Pulmonary artery endothelial cell (primary cell): ENCODE data around the gene EXOC2. TPM values are rescaled to one million over a fixed set of nuclear protein-coding genes. Genes with fewer than 3 reads are reported as not detected.

Experiments used
- DNase-seq: peaks from one replicate; pipeline ENCODE4 v3.0.0-alpha.2; 2011; ENCODE audit warnings: low read depth, low spot score
- total RNA-seq: library from RNA; depleted of rRNA; stranded (reverse); fragments of >200 nt; gene quantifications from 2 replicates; pipeline ENCODE4 v1.2.3, GENCODE V29; 2014

EXOC2 gene
- total RNA-seq, 1 donor from 2014 or later: 39.2 TPM

DNA sequence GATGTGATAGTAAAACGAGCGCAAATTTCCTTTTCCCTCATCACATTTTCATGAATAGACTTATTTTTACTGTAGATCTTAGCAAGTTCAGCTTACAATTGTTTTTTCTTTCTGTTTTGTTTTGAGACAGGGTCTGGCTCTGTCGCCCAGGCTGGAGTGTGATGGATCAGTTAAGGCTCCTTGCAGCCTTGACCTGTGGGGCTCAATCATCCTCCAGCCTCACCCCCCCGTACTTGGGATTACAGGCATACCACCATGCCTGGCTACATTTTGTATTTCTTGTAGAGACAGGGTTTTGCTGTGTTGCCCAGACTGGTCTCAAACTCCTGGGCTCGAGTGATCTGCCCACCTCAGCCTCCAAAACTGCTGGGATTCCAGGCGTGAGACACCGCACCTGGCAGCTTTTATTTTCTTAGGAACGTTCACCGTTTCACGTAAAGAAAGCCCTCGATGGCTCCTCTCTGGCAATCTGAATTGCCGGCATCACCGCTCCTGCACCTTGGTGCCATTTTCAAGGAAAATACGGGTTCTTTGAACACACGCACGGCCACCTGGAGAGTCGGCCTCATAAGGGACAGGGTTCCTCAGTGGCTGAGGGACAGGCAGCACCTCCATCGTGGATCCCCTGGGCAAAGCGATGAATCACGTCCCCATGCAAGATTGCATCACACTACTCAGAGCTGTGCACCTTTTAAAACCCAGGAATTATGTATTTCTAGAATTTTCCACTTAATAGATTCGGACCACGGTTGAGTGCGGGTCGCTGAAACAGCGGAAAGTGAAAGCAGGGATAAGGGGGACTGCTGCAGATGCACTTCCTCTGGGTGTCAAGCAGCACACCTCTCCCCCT, 222.7 kb downstream of the EXOC2 start:
- DNase-seq: no peak

DNA sequence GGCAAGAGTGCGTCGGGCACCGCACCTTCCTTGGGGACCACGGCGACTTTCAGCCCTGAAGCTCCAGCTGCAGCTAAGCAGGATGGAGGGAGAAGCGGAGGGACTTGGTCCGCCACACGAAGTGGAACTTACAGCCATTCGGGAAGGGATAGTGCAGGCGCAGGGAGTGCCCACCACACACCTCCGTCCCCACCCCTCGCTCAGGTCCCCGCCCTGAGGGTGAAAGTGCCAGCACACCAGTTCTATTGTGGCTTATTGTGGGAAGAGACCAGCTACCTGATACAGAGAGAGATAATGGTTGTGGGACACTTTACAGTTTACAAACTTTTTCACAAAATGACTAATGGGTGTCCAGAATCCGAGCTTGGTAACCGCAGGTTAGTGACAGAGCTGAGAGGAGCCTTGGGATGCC, 225.3 kb downstream of the EXOC2 start:
- no peak for DNase-seq

DNA sequence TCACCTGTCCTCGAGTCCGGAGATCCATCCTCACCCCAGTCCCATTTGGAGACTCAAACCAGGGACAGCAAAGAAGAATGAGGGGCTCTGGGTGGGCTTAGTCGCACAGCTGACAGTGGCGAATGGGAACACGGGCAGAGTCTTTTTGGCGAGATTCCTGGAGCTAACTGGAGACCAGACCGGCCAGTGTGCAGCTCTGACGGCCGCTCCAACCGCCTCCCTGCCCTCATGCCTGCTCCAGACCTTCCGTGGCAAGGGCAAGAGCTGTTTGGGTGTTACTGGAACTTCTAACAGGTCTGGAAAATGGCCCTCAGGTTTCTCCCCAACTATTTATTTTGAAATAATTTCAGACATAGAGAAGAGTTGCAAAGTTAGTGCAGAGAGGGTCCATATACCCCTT, 225.8 kb downstream of the EXOC2 start:
- no peak for DNase-seq

DNA sequence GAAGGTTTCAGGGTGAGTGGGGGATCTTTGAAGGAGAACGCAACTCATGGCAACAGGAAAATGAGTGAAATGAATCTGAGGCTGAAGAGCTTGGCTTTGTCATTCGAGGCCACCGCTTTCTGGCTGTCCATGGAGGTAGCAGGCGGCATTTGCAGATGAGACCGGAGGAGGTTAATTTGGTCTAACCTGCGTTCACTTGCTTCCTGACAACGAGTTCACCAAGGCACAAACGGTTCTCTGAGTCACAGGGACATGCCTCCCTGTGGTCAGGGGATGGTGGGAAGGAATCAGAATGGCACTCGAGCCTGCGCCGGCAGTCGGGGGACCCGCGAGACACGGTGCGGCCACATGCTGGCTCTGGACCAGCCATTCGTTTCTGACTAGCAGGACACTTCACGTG, 226.4 kb downstream of the EXOC2 start:
- DNase-seq: no peak

DNA sequence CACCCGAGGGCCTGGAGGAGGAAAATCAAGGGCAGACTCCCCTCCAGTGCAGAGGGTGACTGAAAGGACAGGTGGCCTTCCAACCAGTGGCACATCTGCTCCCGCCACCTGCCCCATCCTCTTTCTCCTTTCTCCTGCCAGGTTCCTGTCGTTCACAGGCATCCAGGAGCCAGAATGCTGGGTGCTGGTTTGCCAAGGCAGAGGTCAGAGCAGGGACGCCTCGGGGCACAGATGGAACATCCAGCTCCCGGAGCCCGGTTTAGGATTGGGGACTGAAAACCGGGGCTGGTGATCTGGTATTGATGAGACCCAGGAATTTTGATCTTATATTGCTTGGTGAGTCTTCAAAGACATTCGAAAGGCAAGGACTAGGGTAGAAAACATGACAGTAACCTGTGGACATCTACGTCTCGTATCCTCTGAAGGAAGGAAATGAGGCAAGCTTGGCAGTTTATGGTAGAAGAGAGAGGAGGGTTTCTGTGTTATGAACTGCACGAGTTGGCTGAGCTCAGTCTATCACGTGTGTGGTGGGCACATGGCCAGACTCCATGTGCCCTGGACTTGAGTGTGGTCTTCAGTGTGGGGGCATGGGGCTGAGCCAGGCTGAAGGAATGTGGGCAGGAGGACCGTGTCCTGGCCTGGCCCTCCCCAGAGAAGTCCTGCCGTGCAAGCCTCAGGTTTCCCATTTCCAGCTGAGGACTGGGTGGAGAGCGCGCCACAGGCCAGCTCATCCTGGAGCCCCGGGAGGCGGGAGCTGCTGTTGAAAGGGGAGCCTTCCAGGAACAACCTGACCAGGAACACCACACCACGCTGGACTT, 227.2 kb downstream of the EXOC2 start:
- no peak for DNase-seq

DNA sequence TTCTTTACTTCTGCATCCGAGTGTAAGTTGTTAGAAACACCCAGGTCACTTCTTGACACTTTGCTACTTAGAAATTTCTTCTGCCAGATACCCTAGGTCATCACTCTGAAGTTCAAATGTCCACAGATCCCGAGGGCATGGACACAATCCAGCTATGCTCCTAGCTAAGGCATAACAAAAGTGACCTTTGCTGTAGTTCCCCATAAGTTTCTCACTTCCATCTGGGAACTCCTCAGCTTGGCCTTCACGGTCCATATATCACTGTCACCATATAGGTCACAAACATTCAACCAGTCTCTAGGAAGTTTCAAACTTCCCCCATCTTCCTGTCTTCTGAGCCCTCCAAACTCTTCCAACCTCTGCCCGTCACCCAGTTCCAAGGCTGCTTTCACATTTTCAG, 236.1 kb downstream of the EXOC2 start:
- no peak for DNase-seq

DNA sequence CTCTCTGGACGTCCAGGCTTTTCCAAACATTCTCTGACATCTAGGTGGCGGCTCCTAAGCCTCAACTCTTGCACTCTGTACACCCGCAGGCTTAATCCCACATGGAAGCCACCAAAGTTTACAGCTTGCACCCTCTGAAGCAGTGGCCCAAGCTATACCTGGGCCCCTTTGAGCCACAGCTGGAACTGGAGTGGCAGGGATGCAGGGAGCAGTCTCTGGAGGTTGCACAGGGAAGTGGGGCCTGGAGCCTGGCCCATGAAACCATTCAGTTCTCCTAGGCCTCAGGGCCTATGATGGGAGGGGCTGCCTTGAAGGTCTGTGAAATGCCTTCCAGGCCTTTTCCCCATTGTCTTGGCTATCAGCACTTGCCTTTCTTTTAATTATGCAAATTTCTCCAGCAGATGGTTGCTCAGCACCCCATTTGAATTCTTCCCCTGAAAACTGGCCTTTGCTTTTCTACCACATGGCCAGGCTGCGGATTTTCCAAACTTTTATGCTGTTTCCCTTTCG, 236.5 kb downstream of the EXOC2 start:
- DNase-seq: no peak

DNA sequence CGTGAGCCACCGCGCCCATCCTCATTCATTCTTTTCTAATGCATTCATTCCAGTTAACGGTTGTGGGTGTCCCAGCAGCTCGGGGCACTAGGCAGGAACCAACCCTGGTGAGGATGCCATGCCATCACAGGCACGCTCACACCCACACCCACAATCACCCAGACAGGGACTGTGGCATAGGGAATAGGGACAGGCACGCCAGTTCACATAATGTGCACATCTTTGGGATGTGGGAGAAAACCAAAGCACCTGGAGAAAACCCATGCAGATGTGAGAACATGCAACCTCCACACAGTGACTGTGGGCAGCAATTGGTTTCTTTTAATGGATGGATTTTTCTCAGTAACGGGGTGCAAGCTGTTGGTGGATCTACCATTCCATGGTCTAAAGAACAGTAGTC, 237.1 kb downstream of the EXOC2 start:
- DNase-seq: no peak

DNA sequence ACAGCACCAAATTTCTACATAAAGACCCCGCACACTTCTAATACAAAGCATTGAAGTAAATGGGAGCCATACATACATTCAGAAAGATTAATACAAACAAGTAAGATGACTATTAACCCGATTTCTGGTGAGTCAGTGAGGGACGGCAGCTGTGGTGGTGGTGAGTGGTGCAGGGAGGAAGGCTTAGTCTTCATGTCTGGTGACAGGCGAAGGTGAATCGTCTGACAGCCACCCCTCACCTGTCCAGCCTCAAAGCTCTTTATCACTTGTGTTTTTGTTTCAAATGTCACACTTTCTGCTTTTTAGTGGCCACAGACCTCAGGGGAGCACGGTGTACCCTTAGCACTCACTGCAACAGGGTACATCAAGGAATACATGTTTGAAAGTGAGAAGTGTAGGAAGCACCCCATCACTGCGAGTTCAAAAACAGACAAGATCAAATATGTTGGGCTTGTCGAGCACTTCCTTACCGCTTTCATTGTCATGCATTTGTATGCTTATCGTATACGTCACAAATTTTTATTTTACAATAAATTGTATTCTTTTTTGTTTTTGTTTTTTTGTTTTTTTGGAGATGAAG, 237.8 kb downstream of the EXOC2 start:
- DNase-seq: no peak

DNA sequence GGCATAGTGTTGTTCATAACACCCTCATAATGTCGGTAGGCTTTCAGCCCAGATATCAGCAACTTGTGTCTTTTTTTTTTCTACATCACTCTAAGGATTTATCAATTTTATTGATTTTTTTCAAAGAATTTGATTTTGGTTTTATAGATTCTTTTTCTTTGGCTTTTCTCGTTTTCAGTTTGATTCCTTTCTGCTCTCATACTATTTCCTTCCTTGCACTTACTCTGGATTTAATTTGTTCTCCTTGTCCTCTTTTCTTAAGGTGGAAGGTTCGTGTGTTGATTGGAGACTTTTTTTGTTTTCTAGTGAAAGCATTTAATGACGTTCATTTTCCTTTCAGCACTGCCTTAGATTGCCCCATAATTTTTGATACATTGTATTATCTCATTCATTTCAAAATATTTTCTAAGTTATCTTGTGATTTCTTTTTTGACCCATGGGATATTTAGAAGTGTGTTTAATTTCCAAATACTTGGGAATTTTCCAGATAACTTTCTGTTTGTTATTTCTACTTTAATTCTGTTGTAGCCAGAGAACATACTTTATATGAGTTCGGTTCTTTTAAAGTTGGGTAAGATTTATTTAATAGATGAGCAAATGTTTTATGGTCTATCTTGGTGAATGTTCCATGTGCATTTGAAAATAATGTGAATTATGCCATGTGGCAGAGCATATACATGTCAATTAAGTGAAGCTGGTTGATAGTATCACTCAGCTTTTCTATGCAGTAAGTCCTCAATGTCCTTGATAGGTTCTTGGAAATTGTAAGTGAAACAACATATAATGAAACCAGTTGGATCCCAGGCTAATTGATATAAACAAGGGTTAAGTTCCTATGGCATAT, 238.6 kb downstream of the EXOC2 start:
- DNase-seq: no peak

DNA sequence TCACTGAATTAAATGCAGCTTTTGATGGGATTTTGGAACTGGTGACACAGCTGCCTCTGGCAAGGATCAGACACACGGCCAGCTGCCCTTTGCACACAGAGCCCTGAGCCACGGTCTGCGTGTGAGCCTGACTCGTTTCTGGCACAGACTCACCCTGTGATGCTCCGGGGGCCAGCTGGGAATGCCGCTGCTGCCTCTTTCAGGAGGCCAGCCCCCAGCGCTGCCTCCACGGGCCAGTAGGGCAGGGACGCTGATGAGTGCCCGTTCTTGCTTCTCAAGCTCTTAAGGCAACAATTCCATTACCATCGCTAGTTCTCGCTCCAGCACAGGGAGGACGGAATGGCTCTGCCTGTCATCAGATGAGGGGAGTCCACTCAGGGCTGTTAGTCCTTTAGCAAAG, 239.8 kb downstream of the EXOC2 start:
- DNase-seq: no peak

DNA sequence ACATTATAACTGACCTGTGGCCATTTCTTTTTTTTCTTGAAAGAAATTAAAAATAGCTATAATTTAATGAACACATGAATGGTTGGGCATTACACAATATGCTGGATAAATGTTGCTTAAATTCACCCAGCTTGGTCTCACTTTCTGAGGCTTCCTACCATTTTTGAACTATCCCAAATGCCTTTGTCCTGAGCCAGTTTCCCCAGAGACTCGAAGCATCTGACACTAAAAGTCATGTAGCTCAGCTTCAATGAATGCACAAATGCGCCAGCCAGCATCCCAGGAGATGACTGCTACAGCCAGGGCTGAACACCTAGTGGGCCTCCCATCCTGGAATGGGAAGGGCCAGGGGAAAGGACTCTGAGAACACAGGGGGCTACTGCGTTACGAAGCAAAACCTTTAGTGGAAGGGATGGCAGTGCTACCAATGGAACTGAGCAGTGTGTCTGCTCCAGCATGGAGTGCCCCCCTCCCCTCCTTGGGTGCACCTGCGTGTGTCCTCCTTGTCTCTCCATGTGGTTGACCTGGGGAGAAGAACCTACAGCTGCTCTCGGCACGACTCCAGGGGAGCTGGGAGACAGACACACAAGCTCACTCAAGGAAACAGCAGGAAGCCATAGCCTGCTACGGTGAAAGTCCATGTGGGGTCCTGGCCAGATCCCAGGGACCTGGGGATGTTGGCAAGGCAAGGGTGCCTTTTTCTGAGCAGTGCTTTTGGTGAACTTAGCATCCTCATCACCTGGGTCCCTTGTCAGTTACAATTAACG, 240.5 kb downstream of the EXOC2 start:
- no peak for DNase-seq

DNA sequence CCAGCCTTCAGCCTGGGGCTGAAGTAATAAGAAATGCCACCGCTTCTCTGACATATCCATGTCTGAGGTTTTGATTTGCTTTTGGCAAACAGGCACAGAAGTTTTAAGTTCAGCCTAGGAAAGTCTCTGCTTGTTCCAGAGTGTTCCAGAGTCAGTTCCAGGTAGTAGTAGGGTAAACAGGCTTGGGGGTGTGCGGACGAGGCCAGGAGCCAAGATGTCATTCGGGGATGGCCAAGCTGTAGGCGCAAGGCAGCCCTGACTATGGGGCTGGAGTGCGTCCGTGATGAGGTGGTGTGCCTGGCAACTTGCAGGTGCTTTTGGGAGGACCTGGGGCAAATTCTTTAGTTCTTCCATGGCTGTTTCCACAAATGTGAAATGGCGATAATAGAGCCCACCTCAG, 241.1 kb downstream of the EXOC2 start:
- DNase-seq: no peak

DNA sequence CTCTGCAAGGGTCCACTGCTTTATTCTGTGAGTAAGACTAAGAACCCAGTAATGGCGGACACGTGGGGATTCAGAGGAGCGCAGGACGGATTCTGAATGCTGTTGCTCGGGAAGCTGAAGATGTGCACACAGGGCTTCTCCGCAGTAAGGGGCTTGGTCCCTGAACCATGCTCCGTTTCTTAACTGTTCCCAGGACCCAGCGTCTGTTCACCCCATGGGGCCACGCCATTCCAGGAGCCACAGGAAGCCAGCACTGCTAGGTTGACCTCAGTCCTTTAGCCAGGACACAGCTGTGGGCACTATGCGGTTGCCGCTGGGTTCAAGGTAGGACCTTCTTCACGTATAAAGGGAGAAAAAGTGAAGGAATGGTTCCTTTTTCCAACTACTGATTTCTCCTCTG, 241.6 kb downstream of the EXOC2 start:
- DNase-seq: no peak

DNA sequence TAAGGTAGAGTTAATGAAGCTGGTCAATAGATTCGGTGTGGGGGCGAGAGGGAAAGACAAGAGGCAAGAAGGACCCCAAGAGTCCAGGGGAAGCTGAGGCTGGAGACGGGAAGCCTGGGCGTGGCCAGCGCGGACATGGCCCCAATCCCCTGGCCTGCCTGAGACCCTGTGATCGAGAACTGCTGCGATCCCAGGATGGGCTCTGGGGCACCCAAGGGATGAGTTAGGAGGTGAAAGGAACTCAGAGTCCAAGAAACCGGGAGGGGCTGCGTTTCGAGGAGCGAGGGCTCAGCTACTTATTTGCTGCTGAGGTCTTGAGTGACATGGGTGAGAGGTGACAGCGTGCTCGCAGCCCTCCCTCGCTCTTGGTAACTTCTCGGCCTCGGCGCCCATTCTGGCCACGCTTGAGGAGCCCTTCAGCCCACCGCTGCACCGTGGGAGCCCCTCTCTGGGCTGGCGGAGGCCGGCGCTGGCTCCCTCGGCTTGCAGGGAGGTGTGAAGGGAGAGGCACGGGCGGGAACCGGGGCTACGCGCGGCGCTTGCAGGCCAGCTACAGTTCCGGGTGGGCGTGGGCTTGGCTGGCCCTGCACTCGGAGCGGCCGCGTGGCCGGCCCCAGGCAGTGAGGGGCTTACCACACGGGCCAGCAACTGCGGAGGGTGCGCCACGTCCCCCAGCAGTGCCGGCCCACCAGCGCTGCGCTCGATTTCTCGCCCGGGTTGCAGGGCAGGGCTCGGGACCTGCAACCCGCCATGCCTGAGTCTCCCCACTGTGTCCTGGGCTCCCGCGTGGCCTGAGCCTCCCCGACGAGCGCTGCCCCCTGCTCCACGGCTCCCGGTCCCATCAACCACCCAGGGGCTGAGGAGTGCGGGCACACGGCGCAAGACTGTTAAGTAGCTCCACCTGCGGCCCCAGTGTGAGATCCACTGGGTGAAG, 243.2 kb downstream of the EXOC2 start:
- DNase-seq: no peak

DNA sequence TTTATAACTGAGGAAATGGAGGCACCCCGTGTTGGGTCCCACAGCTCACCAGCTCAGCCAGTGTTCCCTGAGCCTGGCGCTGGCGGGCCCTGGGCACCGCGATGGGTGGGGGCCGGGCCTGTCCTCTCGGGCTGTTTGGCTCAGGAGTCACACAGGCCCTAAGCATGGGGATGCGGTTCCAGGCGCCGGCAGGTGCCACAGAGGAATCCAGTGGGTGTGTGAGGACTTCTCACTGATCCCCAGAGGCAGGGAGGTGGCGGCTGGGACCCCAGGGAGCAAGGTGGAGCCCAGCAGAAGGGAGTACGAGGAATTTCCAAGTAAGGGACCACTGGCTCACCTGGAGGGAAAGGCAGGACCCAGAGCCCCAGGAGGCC, 243.9 kb downstream of the EXOC2 start:
- no peak for DNase-seq

DNA sequence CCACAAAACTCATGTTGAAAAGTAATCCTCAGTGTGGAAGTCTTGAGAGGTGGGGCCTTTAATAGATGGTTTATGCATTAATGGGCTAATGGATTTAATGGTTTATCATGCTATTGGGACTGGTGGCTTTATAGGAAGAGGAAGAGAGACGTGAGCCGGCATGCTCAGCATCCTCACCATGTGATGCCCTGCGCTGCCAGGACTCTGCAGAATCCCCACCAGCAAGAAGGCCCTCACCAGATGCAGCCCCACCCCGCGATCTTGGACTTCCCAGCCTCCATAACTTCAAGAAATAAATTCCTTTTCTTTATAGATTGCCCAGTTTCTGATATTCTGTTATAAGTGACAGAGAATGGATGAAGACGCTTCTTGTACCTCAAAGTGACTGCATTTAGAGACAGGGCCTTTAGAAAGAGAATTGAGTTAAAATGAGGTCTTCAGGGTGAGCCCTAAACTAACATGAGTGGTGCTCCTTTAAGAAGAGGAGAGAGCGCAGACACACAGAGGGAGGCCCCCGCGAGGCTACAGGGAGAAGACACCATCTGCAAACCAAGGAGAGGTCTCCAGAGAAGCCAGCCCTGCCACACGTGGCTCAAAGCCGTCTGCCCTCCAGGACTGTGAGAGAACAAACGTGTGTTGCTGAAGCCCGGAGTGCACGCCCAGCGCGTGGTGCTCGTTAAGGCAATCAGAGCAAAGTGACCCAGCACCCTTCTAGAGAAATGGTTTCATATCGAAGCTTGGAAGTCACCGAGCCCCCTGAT, 244.5 kb downstream of the EXOC2 start:
- DNase-seq: no peak

DNA sequence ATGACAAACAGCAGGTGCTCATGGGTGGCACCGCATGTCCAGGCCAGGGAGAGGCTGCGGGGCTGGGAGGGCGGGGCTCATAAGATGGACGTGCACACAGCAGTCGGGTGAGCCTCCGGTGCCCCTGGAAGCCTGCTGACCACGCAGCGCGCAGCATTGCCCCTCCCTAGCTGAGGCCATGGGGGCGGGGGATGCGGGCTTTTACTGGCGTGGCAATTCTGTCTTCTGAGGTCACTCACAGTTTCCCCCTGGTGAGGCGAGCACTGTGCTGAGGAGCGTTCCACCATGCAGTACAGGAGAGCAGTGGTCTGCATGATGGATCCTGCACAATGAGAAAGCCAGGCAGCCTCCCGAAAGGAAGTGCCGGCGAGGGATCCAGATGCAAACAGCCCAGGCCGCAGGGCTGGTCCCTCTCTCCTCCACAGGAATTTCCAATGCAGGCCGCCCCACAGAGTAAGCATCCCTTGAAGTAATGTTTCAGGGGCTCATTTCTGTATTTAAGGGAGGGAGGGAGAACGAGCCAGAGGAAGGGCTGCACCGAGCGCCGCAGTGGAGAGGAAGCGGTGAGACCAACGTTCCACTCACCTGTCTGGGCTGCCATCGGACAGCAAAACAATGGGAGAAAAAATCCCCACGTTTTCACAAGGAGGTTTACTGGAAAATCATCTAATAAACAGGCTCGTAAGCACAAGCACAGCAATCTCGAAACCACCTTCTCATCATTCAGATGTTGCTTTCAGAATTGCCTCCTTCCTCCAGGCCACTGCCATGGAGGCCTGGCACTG, 245.4 kb downstream of the EXOC2 start:
- no peak for DNase-seq
